Measurements from ENCODE around the gene SNX25.
"Not testable (repeated sequence)": the region's sequence is repeated elsewhere in the genome, so short reads cannot be mapped to it uniquely, and the experiment has no call there.

The SNX25 gene

DNA sequence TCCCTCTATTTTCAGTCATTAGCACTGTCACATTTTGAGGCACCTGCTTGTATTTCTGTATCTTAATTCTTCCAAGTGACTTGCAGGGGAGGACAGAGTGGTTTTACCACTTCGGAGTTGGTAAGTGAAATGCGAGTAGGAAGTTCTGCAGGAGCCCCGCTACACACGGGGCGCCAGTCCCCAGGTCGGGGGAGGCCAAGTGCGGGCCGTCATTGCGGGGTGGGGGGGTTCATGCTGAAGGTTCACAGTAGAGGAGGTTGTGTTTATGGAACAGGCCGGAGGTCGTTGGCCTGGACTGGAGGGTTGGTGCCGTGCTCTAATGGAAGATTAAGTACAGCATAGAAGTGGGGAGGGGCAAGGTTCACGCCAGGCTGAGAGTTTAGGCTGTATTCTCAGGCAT, 142.3 kb downstream of the SNX25 start:
- no peak for DNase-seq

- no peak for DNase-seq
These were observed 142.8 kb downstream of the SNX25 start for GRCh38 chr4:185352202-185352601.

GRCh38 chr4:185352741-185353140, 143.3 kb downstream of the SNX25 start:
- no peak for DNase-seq

- DNase-seq, result no peak
These were observed 147.8 kb downstream of the SNX25 start for GRCh38 chr4:185357211-185357610.

- no peak for DNase-seq
These were observed 148.5 kb downstream of the SNX25 start for GRCh38 chr4:185357733-185358440.

GRCh38 chr4:185358514-185358913, 149.1 kb downstream of the SNX25 start:
- no peak for DNase-seq

GRCh38 chr4:185358959-185359358, 149.6 kb downstream of the SNX25 start:
- no peak for DNase-seq

- DNase-seq, result no peak
These were observed 150.5 kb downstream of the SNX25 start for GRCh38 chr4:185359767-185360446.

- DNase-seq, result no peak
These were observed 152.5 kb downstream of the SNX25 start for GRCh38 chr4:185361872-185362271.

GRCh38 chr4:185362570-185362969, 153.2 kb downstream of the SNX25 start:
- not testable (repeated sequence) for DNase-seq

DNA sequence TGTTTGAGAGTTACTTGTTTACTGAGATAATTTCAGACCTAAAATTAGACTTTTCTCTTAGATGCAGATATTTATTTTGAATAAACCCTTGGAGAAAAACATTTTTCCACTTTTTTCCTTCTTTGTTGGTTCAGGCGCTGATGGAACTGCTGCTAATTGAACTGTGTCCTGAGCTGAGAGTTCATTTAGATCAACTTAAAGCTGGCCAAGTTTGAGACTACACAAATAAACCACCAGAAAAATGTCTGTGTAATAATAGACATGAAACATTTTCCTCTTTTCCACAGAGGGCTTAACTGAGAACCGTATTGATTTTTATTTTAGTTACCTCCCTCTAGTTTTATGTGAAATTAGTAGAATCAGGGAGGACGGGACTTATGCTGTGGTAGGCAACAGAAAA, 153.9 kb downstream of the SNX25 start:
- DNase-seq, result no peak

DNA sequence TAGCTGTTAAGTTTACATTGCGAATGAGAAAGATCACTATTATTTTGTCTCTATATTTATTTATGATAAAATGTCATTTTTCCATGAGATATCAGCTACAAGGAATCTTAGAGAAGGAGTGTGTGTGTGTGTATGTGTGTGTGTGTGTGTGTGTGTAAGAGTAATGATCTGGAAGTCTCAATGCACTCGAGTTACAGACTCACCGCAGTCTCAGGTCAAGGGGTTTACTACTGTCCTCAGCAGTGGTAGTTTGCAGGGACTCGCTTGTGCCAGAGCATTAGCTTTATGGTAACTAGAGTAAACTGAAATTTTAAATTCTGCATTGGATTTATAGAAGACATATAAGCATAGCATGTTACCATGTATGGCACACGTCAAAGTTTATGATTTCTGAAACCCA, 155.5 kb downstream of the SNX25 start:
- no peak for DNase-seq

DNA sequence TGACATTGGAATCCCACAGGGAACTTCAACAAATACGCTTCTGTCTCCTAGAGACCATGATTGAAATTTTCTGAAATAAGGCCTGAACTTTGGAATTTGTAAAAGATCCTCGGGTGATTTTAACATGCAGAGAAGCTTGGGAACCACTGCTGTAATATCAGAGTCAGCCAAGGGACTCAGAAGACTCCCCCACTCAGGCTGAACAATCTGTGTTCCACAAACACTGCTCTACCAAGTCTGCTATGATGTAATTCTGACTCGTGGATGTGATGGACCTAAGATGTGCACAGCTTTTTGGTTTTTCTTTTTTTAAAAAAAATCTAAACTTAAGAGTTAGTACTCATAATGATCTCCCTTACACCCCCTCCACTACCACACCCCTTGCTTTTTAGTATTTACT, 160.3 kb downstream of the SNX25 start:
- no peak for DNase-seq

DNA sequence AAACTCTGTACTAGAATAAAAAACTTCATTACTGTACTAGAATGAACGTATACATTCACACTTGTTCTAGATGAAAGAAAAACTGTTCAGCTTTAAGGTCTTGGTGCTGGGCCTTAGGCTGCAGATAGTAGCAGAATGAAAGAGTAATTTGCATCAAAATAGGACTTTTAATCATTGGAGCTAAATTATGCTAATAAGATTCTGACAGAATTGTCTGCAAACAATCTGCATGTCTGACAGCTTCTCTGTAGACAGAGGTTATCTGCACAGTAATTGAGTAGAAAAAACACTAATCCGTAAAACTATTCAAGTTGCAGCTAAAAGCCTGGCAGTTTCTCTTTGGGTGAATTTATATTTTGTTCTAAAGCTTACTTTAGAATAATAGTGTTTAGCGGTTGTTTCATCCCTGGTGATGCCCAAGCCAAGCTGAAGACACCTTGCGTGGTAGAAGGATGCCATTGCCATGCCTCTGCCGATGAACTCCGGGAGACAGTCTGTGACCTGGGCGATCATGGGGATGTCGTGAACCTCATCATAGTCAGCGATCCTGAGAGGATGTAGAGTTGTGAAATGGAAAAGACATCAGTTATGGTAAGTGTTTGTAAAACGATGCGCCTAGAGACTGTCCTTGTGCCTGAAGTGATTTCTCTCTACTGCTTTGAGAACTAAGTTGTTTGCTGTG, 161.0 kb downstream of the SNX25 start:
- DNase-seq, result no peak

- DNase-seq, result no peak
These were observed 162.3 kb downstream of the SNX25 start for GRCh38 chr4:185371702-185372101.

DNA sequence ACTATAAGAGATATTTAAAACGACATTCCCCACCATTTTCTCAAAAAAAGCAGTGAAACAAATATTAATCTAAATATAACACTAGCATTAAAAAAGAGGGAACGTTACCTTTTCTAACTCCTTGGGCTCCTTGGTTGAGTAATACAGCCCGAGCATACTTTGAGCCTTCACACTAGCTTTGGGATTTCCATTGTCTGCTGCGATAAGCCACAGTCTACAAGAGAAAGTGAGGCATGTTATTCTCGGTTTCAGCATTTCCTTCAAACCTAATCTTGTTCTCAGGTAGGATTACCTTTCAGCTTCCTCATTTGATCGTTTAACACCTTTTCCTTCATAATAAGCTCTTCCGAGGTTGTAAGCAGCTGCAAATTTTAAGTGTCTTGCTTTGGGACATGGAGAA, 164.6 kb downstream of the SNX25 start:
- DNase-seq, result no peak

DNA sequence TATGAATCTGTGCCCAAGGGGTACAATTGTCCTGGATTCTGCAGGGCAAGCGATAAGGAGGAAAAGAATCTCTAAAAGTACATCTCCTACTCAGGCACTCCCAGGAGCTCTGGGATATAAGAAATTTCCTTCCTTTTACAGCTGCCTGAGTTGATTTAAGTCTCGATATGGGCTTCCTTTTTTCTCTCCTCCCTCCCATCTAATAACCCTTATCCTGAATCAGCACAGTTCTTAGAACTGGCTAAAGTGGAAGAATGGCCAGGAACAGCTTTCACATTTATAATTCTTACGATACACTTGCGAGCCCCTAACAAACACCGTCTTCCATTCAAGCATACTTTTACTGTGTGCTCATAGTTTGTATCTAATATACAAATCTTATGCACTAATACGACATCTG, 165.2 kb downstream of the SNX25 start:
- DNase-seq, result no peak

DNA sequence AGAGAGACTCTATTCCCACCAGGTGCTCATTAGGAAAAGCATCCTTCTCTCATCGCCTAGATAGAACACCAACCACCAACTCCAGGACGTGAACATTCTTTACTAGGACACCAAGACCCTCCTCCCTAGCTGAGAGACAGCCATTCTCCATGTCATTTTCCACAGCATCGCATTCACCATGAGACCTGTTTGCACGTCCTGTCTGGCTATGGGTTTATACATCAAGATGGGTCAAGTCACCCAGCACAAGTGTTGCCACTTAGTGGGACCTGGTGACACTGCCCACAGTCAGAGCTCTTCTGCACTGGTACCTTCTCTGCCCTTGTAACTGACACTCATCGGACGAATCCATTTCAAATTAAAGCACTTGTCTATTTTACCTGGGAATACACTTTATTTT, 168.9 kb downstream of the SNX25 start:
- DNase-seq, result no peak

GRCh38 chr4:185379326-185380295, 170.2 kb downstream of the SNX25 start:
- DNase-seq, result no peak

GRCh38 chr4:185380320-185380719, 170.9 kb downstream of the SNX25 start:
- DNase-seq, result no peak

DNA sequence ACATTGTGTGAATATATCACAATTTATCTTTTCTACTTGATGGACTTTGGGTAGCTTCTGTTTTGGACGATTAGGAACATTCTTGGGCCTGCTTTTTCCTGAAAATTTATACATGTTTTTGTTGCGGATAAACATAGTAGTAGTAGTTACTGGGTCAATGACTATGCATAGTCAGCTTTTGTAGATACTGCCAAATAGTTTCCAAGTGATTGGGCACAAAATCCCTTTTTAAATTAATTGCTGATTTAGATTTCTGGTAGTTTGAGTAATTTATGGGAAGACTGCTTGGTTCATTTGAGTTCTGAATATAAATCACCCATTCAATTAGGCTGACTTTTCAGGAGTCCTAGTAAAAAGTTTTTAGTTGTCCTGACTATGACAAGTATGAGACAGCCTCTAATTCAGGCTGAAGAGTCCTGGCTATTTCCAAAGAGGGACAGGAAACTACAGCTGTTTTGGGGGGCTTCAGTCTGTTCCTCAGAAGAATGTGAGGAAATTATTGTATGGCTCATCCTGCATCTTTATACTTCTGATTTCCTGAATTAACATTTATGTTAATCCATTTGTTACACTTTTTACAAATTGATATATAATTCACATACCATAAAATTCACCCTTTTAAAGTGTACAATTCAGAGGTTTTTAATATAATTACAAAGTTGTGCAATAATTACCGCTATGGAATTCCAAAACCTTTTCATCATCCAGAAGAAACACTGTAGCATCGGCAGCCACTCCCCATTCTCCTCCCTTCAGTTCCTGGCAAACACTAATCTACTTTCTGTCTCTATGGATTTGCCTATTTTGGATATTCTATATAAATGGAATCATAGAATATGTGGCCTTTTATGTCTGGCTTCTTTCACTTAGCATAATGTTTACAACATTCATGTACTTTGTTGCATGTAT, 172.1 kb downstream of the SNX25 start:
- DNase-seq, result no peak

GRCh38 chr4:185382754-185383153, 173.4 kb downstream of the SNX25 start:
- DNase-seq, result no peak
